ENCODE measurements around the gene DCAF8.

DNA sequence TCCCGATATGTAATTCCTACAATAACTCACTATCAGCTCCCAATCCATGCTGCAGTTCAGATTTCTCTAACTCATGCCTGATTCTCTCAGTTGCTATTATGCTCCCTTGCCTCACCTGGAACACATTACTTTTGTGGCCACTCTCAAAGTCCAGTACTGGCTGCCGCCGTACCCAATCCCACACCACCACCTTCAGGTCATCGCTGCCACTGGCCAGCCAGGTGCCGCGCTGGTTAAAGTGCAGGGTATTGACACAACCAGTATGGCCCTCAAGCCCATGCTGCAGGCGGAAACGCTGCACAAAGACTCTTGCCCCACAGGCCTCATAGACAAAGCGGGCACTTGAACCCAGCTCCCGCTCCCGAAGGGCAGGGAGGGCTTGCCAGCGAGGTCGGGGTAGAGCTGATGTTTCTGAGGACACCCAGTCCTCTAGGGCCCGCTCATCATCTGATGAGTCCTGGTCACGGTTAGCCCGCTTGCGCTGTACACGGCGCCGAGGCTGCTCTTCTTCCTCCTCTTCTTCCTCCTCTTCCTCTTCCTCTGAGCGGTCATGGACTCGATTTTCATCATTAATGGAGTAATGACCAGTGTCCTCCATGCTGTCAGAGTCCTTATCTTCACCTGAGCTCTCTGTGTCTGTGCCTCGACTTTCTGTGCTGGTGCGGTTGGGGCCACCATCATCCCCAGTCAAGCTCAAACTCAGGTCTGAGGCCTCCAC, 22.6 kb downstream of the DCAF8 start:
- TF ChIP-seq POLR2A (IDR thresholded peaks at IDR 0.05) (no peak), EP300 (IDR thresholded peaks at IDR 0.05) (no peak)
- TF ChIP-seq, protein P1, sequence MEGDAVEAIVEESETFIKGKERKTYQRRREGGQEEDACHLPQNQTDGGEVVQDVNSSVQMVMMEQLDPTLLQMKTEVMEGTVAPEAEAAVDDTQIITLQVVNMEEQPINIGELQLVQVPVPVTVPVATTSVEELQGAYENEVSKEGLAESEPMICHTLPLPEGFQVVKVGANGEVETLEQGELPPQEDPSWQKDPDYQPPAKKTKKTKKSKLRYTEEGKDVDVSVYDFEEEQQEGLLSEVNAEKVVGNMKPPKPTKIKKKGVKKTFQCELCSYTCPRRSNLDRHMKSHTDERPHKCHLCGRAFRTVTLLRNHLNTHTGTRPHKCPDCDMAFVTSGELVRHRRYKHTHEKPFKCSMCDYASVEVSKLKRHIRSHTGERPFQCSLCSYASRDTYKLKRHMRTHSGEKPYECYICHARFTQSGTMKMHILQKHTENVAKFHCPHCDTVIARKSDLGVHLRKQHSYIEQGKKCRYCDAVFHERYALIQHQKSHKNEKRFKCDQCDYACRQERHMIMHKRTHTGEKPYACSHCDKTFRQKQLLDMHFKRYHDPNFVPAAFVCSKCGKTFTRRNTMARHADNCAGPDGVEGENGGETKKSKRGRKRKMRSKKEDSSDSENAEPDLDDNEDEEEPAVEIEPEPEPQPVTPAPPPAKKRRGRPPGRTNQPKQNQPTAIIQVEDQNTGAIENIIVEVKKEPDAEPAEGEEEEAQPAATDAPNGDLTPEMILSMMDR (IDR thresholded peaks at IDR 0.05) = no peak
